Loucy (cell line): ENCODE data around the gene IWS1.

Source experiments
- H2AFZ ChIP-seq: fragments of 200-600 bp; sonication (generic); 2 replicates; pipeline ENCODE4 v1.6.0; 2016; ENCODE audit warnings: antibody characterized with exemption, mild to moderate bottlenecking, low read length, moderate library complexity
- H3F3A ChIP-seq: fragments of 200-600 bp; 2 replicates; pipeline ENCODE4 v1.6.0; 2016; ENCODE audit warnings: antibody characterized with exemption, low read depth, mild to moderate bottlenecking
- H3K27me3 ChIP-seq: fragments of 200-600 bp; sonication (generic); 2 replicates; pipeline ENCODE4 v1.6.1; 2014; ENCODE audit warnings: low read length, mild to moderate bottlenecking; ENCODE audit not compliant: insufficient read depth, poor library complexity, severe bottlenecking
- H3K36me3 ChIP-seq: fragments of 200-600 bp; sonication (generic); 2 replicates; pipeline ENCODE4 v1.6.1; 2016; ENCODE audit warnings: low read length; ENCODE audit not compliant: insufficient read depth
- H3K4me1 ChIP-seq: fragments of 200-600 bp; sonication (generic); 2 replicates; pipeline ENCODE4 v1.5.1; 2014; ENCODE audit warnings: low read length, mild to moderate bottlenecking; ENCODE audit not compliant: insufficient read depth, poor library complexity, severe bottlenecking
- H3K4me2 ChIP-seq: fragments of 200-600 bp; sonication (generic); 2 replicates; pipeline ENCODE4 v1.6.0; 2014; ENCODE audit warnings: antibody characterized with exemption, low read length, low read depth, mild to moderate bottlenecking; ENCODE audit not compliant: poor library complexity, severe bottlenecking
- H3K4me3 ChIP-seq: fragments of 200-600 bp; sonication (generic); 2 replicates; pipeline ENCODE4 v1.5.1; 2014; ENCODE audit warnings: low read length, mild to moderate bottlenecking, mixed read lengths; ENCODE audit not compliant: poor library complexity, severe bottlenecking
- H3K79me2 ChIP-seq: fragments of 200-600 bp; sonication (generic); 2 replicates; pipeline ENCODE4 v1.6.1; 2014; ENCODE audit warnings: low read length; ENCODE audit not compliant: insufficient read depth
- H3K9ac ChIP-seq: fragments of 200-600 bp; sonication (generic); 2 replicates; pipeline ENCODE4 v1.6.0; 2014; ENCODE audit warnings: mild to moderate bottlenecking, low read depth, low read length, moderate library complexity; ENCODE audit not compliant: poor library complexity, severe bottlenecking
- H3K9me2 ChIP-seq: fragments of 200-600 bp; sonication (generic); replicated peaks from 2 replicates; pipeline ENCODE4 v1.6.1; 2016; ENCODE audit warnings: low read depth, low read length, mixed read lengths
- H3K9me3 ChIP-seq: fragments of 200-600 bp; sonication (generic); 2 replicates; pipeline ENCODE4 v1.6.1; 2014; ENCODE audit warnings: mild to moderate bottlenecking, antibody characterized with exemption, low read length, low read depth; ENCODE audit not compliant: insufficient read depth
- H4K20me1 ChIP-seq: fragments of 200-600 bp; sonication (generic); 2 replicates; pipeline ENCODE4 v1.6.0; 2014; ENCODE audit warnings: antibody characterized with exemption, low read length, mild to moderate bottlenecking; ENCODE audit not compliant: insufficient read depth, poor library complexity, severe bottlenecking
- CTCF ChIP-seq: fragments of 200-600 bp; sonication (generic); conservative IDR thresholded peaks from 2 replicates; pipeline ENCODE4 v1.5.1; 2014; ENCODE audit warnings: mild to moderate bottlenecking, antibody characterized with exemption, low read length
- EZH2phosphoT487 ChIP-seq: fragments of 200-600 bp; IDR thresholded peaks from 2 replicates; pipeline ENCODE4 v1.6.1; 2018; ENCODE audit warnings: antibody characterized with exemption, mild to moderate bottlenecking, moderate library complexity, borderline replicate concordance

IWS1 gene

GRCh38 chr2:127434515-127434914 is 91.8 kb downstream of the IWS1 start:
- H3K27me3 ChIP-seq = no peaks in the 10 kb centered on the region
- H3K4me2 ChIP-seq = no peak overlapping the region
- no peaks in the 10 kb centered on the region for H4K20me1 ChIP-seq
- H3K79me2 ChIP-seq = no peaks in the 10 kb centered on the region
- no peak overlapping the region for H3K9ac ChIP-seq
- H2AFZ ChIP-seq = no peak overlapping the region
- no peaks in the 10 kb centered on the region for H3K36me3 ChIP-seq
- no peak for TF ChIP-seq EZH2phosphoT487
- TF ChIP-seq CTCF = no peak
- no peaks in the 10 kb centered on the region for H3F3A ChIP-seq
- H3K9me3 ChIP-seq = no peaks in the 10 kb centered on the region
- no peak overlapping the region for H3K4me3 ChIP-seq
- no peaks in the 10 kb centered on the region for H3K4me1 ChIP-seq
- no peaks in the 10 kb centered on the region for H3K9me2 ChIP-seq

GRCh38 chr2:127431408-127432023 is 94.8 kb downstream of the IWS1 start:
- Histone ChIP-seq H3K36me3 (no peaks in the 10 kb centered on the region), H3K27me3 (no peaks in the 10 kb centered on the region), H3K9ac (no peak overlapping the region), H3K79me2 (no peaks in the 10 kb centered on the region), H4K20me1 (no peaks in the 10 kb centered on the region), H3K9me2 (no peaks in the 10 kb centered on the region), H3K4me1 (no peaks in the 10 kb centered on the region), H3F3A (no peaks in the 10 kb centered on the region), H3K4me2 (no peak overlapping the region), H2AFZ (no peak overlapping the region), H3K4me3 (no peak overlapping the region), H3K9me3 (no peaks in the 10 kb centered on the region)
- TF ChIP-seq EZH2phosphoT487 = no peak
- no peak for TF ChIP-seq CTCF
